IMR-90 (cell line): ENCODE results near the gene CEL. TPM values are rescaled to one million over a fixed set of nuclear protein-coding genes. Genes with fewer than 3 reads are reported as not detected.

Source experiments
- ATAC-seq: fragments of 200-7000 bp; cut with Tn5 transposase; 2 replicates; pipeline ENCODE4 v1.9.1; 2020; ENCODE audit warnings: low read depth, mild to moderate bottlenecking, moderate library complexity
- BruUV-seq: library from RNA; stranded (reverse); fragments of 400-500 nt; replicated peaks from 2 replicates; lab custom pipeline; 2021; lab: Mats Ljungman, UMichigan
- CTCF ChIA-PET: fragments of 300-600 bp; formaldehyde crosslinking; extraction: SDS; loops from one replicate; lab custom pipeline; 2021; ENCODE audit warnings: antibody characterized with exemption; lab: Yijun Ruan, JAX
- POLR2A ChIA-PET: fragments of 300-600 bp; sonication (Branson Sonifier 250); formaldehyde crosslinking; loops from one replicate; lab custom pipeline; 2022; ENCODE audit warnings: antibody characterized with exemption; ENCODE audit not compliant: unreplicated experiment; lab: Charles Lee
- DNase-seq: peaks from one replicate; pipeline ENCODE4 v3.0.0; 2013
- H2AFZ ChIP-seq: replicated peaks from 2 replicates; pipeline ENCODE3; 2013; ENCODE audit warnings: low read length, mild to moderate bottlenecking; ENCODE audit not compliant: poor library complexity
- H2AK5ac ChIP-seq: 2 replicates; pipeline ENCODE4 v1.6.1; 2013; ENCODE audit warnings: low read depth, low read length, inconsistent platforms
- H2AK9ac ChIP-seq: replicated peaks from 2 replicates; pipeline ENCODE3; 2013; ENCODE audit warnings: mild to moderate bottlenecking, low read depth, low read length, moderate library complexity; ENCODE audit not compliant: poor library complexity
- H2BK120ac ChIP-seq: 2 replicates; pipeline ENCODE4 v1.6.1; 2013; ENCODE audit warnings: low read depth, low read length, inconsistent platforms
- H2BK15ac ChIP-seq: 3 replicates; pipeline ENCODE4 v1.6.1; 2013; ENCODE audit warnings: low read depth, low read length, inconsistent platforms
- H2BK20ac ChIP-seq: 2 replicates; pipeline ENCODE4 v1.6.1; 2013; ENCODE audit warnings: low read depth, mild to moderate bottlenecking, inconsistent platforms, low read length, moderate library complexity
- H2BK5ac ChIP-seq: 2 replicates; pipeline ENCODE4 v1.6.1; 2013; ENCODE audit warnings: mild to moderate bottlenecking, low read depth, low read length, inconsistent platforms; ENCODE audit not compliant: poor library complexity, severe bottlenecking
- H3K14ac ChIP-seq: replicated peaks from 2 replicates; pipeline ENCODE4 v1.6.1; 2013; ENCODE audit warnings: low read depth, low read length, inconsistent platforms
- H3K18ac ChIP-seq: 2 replicates; pipeline ENCODE4 v1.6.1; 2013; ENCODE audit warnings: low read depth, low read length, control low read depth
- H3K23ac ChIP-seq: 2 replicates; pipeline ENCODE4 v1.6.1; 2013; ENCODE audit warnings: low read depth, low read length, inconsistent platforms
- H3K27ac ChIP-seq: 2 replicates; pipeline ENCODE4 v1.5.1; 2013; ENCODE audit warnings: mild to moderate bottlenecking, control low read depth, low read length; ENCODE audit not compliant: insufficient read depth
- H3K27me3 ChIP-seq: 2 replicates; pipeline ENCODE4 v1.6.1; 2013; ENCODE audit warnings: low read length; ENCODE audit not compliant: control insufficient read depth, insufficient read depth
- H3K36me3 ChIP-seq: 2 replicates; pipeline ENCODE4 v1.6.1; 2013; ENCODE audit warnings: low read length, mixed read lengths; ENCODE audit not compliant: control insufficient read depth, insufficient read depth
- H3K4ac ChIP-seq: 2 replicates; pipeline ENCODE4 v1.6.1; 2013; ENCODE audit warnings: low read depth, low read length, inconsistent platforms
- H3K4me1 ChIP-seq: 2 replicates; pipeline ENCODE4 v1.6.1; 2013; ENCODE audit warnings: low read length, mixed read lengths; ENCODE audit not compliant: control insufficient read depth, insufficient read depth
- H3K4me2 ChIP-seq: 2 replicates; pipeline ENCODE4 v1.6.1; 2013; ENCODE audit warnings: low read depth, mild to moderate bottlenecking, control low read depth, low read length, moderate library complexity
- H3K4me3 ChIP-seq: 2 replicates; pipeline ENCODE4 v1.5.1; 2013; ENCODE audit warnings: low read depth, mild to moderate bottlenecking, control low read depth, low read length, moderate library complexity; ENCODE audit not compliant: insufficient read depth
- H3K56ac ChIP-seq: 2 replicates; pipeline ENCODE4 v1.6.1; 2013; ENCODE audit warnings: low read length, inconsistent platforms; ENCODE audit not compliant: insufficient read depth; ENCODE audit errors: extremely low read depth
- H3K79me1 ChIP-seq, 2 experiments: 2 replicates each; pipeline ENCODE4 v1.6.1; 2013; ENCODE audit warnings: low read length in 2 of 2, inconsistent platforms in 1 of 2, low read depth in 1 of 2
- H3K9ac ChIP-seq: 2 replicates; pipeline ENCODE4 v1.6.1; 2013; ENCODE audit warnings: low read depth, low read length, control low read depth
- H3K9me1 ChIP-seq: 2 replicates; pipeline ENCODE4 v1.6.1; 2013; ENCODE audit warnings: low read length, inconsistent platforms; ENCODE audit not compliant: insufficient read depth
- H3K9me3 ChIP-seq: 2 replicates; pipeline ENCODE4 v1.6.1; 2013; ENCODE audit warnings: low read length; ENCODE audit not compliant: control insufficient read depth, insufficient read depth
- H4K20me1 ChIP-seq: 2 replicates; pipeline ENCODE4 v1.6.1; 2013; ENCODE audit warnings: low read length, inconsistent platforms; ENCODE audit not compliant: insufficient read depth
- H4K5ac ChIP-seq: 2 replicates; pipeline ENCODE4 v1.6.1; 2013; ENCODE audit warnings: mild to moderate bottlenecking, low read depth, low read length, control low read depth
- H4K8ac ChIP-seq, 2 experiments: 2 replicates each; pipeline ENCODE4 v1.6.1; 2013; ENCODE audit warnings: low read depth in 2 of 2, low read length in 2 of 2, control low read depth in 1 of 2, inconsistent platforms in 1 of 2
- H4K91ac ChIP-seq: 2 replicates; pipeline ENCODE4 v1.6.1; 2013; ENCODE audit warnings: low read depth, low read length, inconsistent platforms; ENCODE audit not compliant: insufficient read depth
- ELK1 ChIP-seq: fragments of 150-350 bp; IDR thresholded peaks from 2 replicates; pipeline ENCODE4 v1.6.1; 2016; ENCODE audit warnings: low read depth, mild to moderate bottlenecking, low read length, moderate library complexity, borderline replicate concordance
- MAFK ChIP-seq: IDR thresholded peaks from 2 replicates; pipeline ENCODE4 v1.6.1; 2012; ENCODE audit warnings: low read depth, low read length, improper control_type of control experiment
- MXI1 ChIP-seq: IDR thresholded peaks from 2 replicates; pipeline ENCODE4 v1.6.1; 2012; ENCODE audit warnings: low read depth, mild to moderate bottlenecking, low read length, moderate library complexity, borderline replicate concordance
- SMC3 ChIP-seq: fragments of 150-350 bp; IDR thresholded peaks from 2 replicates; pipeline ENCODE4 v1.6.1; 2016; ENCODE audit warnings: low read depth, mild to moderate bottlenecking, antibody characterized with exemption, low read length, moderate library complexity
- WGBS, 2 experiments: methylation state at CpG; one replicate each; pipeline versions ENCODE4 v1.1.5 to v1.1.7; 2013; ENCODE audit warnings: missing lambda C conversion rate in 2 of 2; ENCODE audit not compliant: insufficient read length in 1 of 2; ENCODE audit errors: extremely low coverage in 2 of 2; 5-methylcytosine and 5-hydroxymethylcytosine counted together
- dilution Hi-C: fragments of 300-500 bp; cut with HindIII; formaldehyde crosslinking; loops from one replicate; pipeline ENCODE4 v1.14.3; 2018; ENCODE audit warnings: low sequenced_read_pairs; ENCODE audit not compliant: unreplicated experiment
- in situ Hi-C: fragments of 300-500 bp; cut with MboI; formaldehyde crosslinking; loops from 3 replicates; pipeline ENCODE4 v1.14.3; 2019; ENCODE audit warnings: low sequenced_read_pairs, inconsistent platforms, mixed read lengths
- intact Hi-C: fragments of 100-400 bp; cut with micrococcal nuclease; formaldehyde crosslinking; loops from 2 replicates; pipeline ENCODE4 v1.10.0; 2022
- polyA plus RNA-seq, 3 experiments: library from polyadenylated mRNA; depleted of rRNA; stranded (reverse); fragments of >200 nt; gene quantifications; 2 replicates each; pipeline ENCODE4 v1.2.3, GENCODE V29; 2012; ENCODE audit warnings: low replicate concordance in 1 of 3
- total RNA-seq: library from RNA; depleted of rRNA; stranded (reverse); fragments of >200 nt; gene quantifications from 2 replicates; pipeline ENCODE4 v1.2.3, GENCODE V29; 2012

CEL gene
- total and polyA plus RNA-seq, 2 of the 4 experiments (the other 2 are of a cell fraction) = under 0.01 to 0.75 TPM

DNA sequence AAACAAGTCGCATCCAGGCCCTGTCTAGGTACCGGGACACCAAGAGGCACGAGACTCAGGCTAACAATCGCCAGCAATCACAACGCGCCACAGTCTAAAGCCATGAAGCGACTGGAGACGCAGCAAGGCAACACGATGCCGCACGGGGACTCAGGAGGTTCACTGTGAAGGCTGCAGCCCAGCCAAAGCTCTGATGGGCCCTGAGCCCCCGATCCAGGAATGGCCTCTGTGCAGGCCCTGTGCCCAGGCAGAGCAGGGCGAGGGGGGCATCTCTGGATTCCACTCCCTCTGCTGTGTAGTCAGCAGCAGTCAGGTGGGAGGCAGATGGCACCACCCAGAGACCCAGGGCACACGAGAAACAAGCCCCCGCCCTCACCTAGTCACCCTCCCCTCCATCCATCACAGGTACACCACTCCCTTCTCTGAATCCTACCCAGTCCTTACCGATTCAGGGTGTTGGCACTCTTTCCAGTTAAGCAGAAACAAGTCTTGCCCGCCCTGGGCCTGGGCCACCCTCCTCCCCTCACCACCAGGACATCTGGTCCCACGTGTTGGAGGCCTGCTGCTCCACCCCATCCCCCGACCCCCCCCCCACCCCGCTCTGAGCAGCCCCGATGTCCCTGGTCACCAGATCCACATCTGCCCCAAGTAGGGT is 58.2 kb downstream of the CEL start (continued):
- no peak for TF ChIP-seq MAFK

GRCh38 chr9:133120501-133121197 is 58.9 kb downstream of the CEL start:
- peak overlapping the region; percentile 92 for H3K4me2 ChIP-seq
- H2BK20ac ChIP-seq = no peak overlapping the region
- peak; percentile 58; the same call in 1 of the 2 replicates for TF ChIP-seq MXI1
- TF ChIP-seq ELK1 = no peak
- no peak for TF ChIP-seq SMC3
- H3K4ac ChIP-seq = peak overlapping the region; percentile 69
- peak overlapping the region; percentile 66; the same call in 1 of the 2 replicates for H3K27ac ChIP-seq
- peak overlapping the region; percentile 12; the same call in 1 of the 2 replicates for H3K18ac ChIP-seq
- intact Hi-C loops = no loop called here
- peak overlapping the region; percentile 99 for H2AK9ac ChIP-seq
- H3K23ac ChIP-seq = peak overlapping the region; percentile 85
- H2BK15ac ChIP-seq = no peak overlapping the region
- peak overlapping the region; percentile 77 for H3K9ac ChIP-seq
- peak overlapping the region; percentile 53 for H4K5ac ChIP-seq
- POLR2A ChIA-PET = no interaction called here
- DNase-seq (no peak), ATAC-seq (no peak; the same call in 1 of the 2 replicates)
- H2AK5ac ChIP-seq = peak overlapping the region; percentile 84
- H4K8ac ChIP-seq = peak overlapping the region in 1 of 2 experiments; percentile 78; a peak in 2 of 4 replicates
- peak overlapping the region; percentile 80 for H3K4me3 ChIP-seq
- 0 out of 2 replicates have a peak overlapping the region, but pooled peaks have one; percentile 18 for H2BK120ac ChIP-seq
- no peaks in the 10 kb centered on the region for H3K9me3 ChIP-seq
- H3K14ac ChIP-seq = peak overlapping the region; percentile 90
- H3K79me1 ChIP-seq = peaks cover 39 to 66% of the 10 kb centered on the region in 2 experiments
- CTCF ChIA-PET = no interaction called here
- H3K56ac ChIP-seq = no peak overlapping the region
- H3K27me3 ChIP-seq = no peaks in the 10 kb centered on the region
- no TSS peak for BruUV-seq
- H4K20me1 ChIP-seq = peaks cover 59% of the 10 kb centered on the region
- peak overlapping the region; percentile 87 for H2AFZ ChIP-seq
- dilution Hi-C loops = no loop called here
- peak overlapping the region; percentile 32 for H2BK5ac ChIP-seq
- in situ Hi-C loops = no loop called here
- WGBS, 2 experiments = 2% methylated on average over 35 of the region's 66 CpGs; no CpG with 5 or more reads in 1 of the 2 experiments
- no peaks in the 10 kb centered on the region for H3K36me3 ChIP-seq
- H4K91ac ChIP-seq = peak overlapping the region; percentile 27; the same call in 1 of the 2 replicates
- peaks cover 16% of the 10 kb centered on the region for H3K4me1 ChIP-seq
- H3K9me1 ChIP-seq = peaks cover 30% of the 10 kb centered on the region
